ENCODE measurements around the gene DMKN.

DNA sequence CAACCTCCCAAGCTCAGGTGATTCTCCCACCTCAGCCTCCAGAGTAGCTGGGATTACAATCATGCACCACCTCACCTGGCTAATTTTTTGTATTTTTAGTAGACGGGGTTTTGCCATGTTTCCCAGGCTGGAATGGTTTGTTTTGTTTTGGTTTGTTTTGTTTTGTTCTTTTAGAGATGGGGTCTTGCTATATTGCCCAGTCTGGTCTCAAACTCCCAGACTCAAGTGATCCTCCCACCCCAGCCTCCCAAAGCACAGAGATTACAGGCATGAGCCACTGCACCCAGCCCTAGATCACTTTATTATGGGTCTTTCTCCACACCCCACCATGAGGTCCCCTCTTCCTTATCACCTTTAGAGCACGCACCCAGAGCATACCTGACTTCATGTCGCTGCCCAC, 15.2 kb downstream of the DMKN start:
- TF ChIP-seq CTCF (IDR thresholded peaks at IDR 0.05; ENCODE audit: insufficient read depth, low read length, poor library complexity, severe bottlenecking) (no peak), EZH2phosphoT487 (conservative IDR thresholded peaks at IDR 0.05; ENCODE audit: low read length) (no peak)

Measured in SU-DHL-6 (cell line).